ENCODE measurements around the gene GRAP. TPM values are rescaled to one million over a fixed set of nuclear protein-coding genes. Genes with fewer than 3 reads are reported as not detected.

The GRAP gene
- total and polyA plus RNA-seq, 7 experiments from 2014 or later = 31.9 to 162 (median 84.4) TPM

DNA sequence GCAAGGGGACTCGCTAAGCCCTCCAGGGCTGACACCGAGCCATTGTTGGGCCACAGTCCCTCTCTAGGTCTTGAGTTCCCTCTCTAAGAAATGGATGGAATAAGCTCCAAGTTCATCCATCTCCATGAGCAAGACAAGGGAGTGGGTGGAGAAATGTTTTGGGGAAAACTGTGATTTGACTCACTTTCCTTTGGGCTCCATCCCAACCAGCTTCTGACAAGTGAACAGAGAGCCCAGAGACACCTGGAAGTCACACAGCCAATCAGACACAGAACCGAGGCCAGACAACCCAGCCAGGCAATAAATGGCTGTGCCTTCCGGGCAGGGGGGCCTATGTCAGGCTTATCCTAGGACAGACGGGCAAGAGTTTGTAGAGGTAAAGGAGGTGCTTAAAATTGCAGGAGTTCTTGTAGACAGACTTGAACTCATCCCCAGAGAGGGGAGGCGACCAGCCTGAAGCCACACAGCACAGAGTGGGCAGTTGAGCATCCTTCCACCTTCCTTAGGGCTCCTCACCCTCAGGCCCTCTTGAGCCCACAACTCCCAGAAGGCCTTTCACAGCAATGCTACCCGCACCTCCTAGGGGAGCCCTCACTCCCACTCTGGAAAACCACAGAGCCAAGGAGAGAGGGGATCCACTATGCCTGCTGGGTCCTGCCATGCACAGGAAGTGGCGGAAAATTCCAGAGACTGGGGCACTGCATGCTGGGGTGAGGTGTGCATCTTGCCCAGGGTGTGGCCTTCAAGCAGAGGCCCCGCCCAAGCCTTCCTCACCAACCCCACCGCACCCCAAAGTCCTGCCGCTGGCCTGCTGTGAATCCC is 32.7 kb downstream of the GRAP start:
- CTCF ChIA-PET = interaction anchor here (1.0 kb wide), 1 partner anchor 53 kb away, joined by 3 read pairs; no protein-coding TSS in a partner anchor
- Mint-ChIP-seq H3K4me3 (no peak overlapping the region), H3K9me3 (no peaks in the 10 kb centered on the region), H3K27me3 (no peaks in the 10 kb centered on the region), H3K4me1 (peaks cover 0 to 25% (median 18%) of the 10 kb centered on the region in 7 donors), H3K27ac (peak overlapping the region in 3 of 9 donors; percentile 31 to 44 (median 42)), H3K36me3 (peaks cover 0 to 2% (median 0%) of the 10 kb centered on the region in 5 donors)
- no peak overlapping the region for H3K4me3 ChIP-seq (ENCODE audit: low read length)
- POLR2A ChIA-PET = interaction anchor here (1.3 kb wide), 1 partner anchor 10 kb away, joined by 5 read pairs; no protein-coding TSS in a partner anchor
- DNase-seq (peak in 1 of 9 donors; percentile 3), ATAC-seq (no peak)
- no peaks in the 10 kb centered on the region for H3K9me3 ChIP-seq (ENCODE audit: control insufficient read depth in 2 of 3, low read length in 3 of 3)
- no peak overlapping the region for H3K27ac ChIP-seq (ENCODE audit: low read depth, low read length)
- no peaks in the 10 kb centered on the region for H3K27me3 ChIP-seq (ENCODE audit: control insufficient read depth in 2 of 2, insufficient read depth in 2 of 2, low read length in 2 of 2)
- intact Hi-C loops (cut with micrococcal nuclease) = no loop called here
- H3K4me1 ChIP-seq (ENCODE audit: control insufficient read depth in 2 of 2, insufficient read depth in 2 of 2, low read length in 2 of 2) = no peaks in the 10 kb centered on the region
- H3K36me3 ChIP-seq (ENCODE audit: control insufficient read depth in 2 of 3, insufficient read depth in 3 of 3, low read length in 3 of 3) = peaks cover 0 to 8% (median 0%) of the 10 kb centered on the region in 3 experiments

DNA sequence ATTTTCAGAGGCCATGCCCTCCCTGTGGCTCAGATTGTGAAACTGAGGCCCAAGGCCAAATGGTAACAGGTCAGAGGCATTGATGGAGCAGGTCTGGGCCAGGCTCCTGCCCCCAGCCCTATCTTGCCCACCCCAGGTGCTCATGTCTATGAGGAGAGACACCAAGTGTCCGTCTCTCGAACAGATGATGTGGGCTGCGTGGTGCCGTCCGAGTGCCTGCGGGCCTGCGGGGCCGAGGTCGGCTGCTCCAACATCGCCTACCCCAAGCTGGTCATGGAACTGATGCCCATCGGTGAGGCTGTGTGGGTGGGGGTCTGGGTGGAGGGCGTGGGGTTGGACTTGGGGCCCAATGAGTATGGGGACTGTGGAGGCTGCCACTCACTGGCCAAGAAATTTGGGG is 33.5 kb downstream of the GRAP start:
- POLR2A ChIA-PET = interaction anchor here (1.3 kb wide), 1 partner anchor 11 kb away, joined by 5 read pairs; no protein-coding TSS in a partner anchor
- H3K27ac Mint-ChIP-seq = peak overlapping the region in 3 of 9 donors; percentile 21 to 69 (median 55)

DNA sequence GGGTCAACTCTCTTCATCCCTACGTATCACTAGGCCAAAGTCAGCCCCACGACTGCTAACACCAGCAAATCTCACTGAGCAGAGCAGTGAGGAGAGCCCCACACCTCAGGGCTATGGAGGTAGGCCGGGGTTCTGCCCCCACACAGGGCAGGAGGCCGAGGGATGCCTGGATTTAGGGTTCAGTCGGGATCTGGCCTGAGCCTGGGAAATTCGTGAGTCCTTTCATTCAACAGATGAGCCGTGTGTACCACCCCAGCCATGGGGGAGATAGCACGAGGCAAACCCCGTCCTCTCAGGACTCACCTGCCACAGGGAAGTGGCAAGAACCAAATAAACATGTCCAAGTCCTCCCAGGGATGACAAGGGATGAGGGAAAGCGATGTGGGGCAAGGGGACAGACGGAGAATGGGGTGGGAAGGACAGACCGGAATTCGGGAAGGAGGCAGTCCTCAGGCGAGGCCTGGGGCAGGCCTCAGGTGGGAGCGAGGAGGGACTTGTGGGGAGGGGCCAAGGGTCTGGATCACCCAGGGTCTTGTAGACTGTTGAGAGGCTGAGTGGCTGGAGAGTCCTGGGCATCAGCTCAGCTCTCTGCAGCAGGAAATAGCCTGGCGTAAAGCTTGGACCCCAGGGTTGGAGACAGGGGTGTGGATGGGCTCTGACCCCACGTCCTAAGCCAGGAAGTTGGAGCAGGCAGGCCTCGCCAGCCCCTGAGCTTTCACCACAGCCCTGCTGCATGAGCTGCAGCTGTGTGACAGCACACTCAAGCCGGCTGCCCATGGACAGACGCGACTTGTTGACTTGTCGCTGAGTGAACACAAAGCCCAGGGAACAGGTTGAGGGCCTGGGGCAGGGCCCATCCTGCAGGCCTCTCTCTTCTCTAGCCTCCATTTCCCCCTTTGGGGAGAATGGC is 34.3 kb downstream of the GRAP start:
- H3K27me3 Mint-ChIP-seq = peaks cover 0 to 10% (median 0%) of the 10 kb centered on the region in 5 donors
- ChIA-PET POLR2A (interaction anchor here (0.6 kb wide), 1 partner anchor 96 kb away, joined by 3 read pairs; no protein-coding TSS in a partner anchor), CTCF (interaction anchor here (0.9 to 1.0 kb wide), 2 partner anchors 12 to 52 kb away, joined by 3 read pairs; no protein-coding TSS in a partner anchor)
- H3K27ac Mint-ChIP-seq = peak overlapping the region in 3 of 9 donors; percentile 21 to 69 (median 55)
- ATAC-seq = no peak
- Histone ChIP-seq H3K27me3 (ENCODE audit: control insufficient read depth in 2 of 2, insufficient read depth in 2 of 2, low read length in 2 of 2) (no peaks in the 10 kb centered on the region), H3K36me3 (ENCODE audit: control insufficient read depth in 2 of 3, insufficient read depth in 3 of 3, low read length in 3 of 3) (no peaks in the 10 kb centered on the region), H3K4me3 (ENCODE audit: low read length) (no peak overlapping the region), H3K27ac (ENCODE audit: low read depth, low read length) (no peak overlapping the region), H3K9me3 (ENCODE audit: control insufficient read depth in 2 of 3, low read length in 3 of 3) (no peaks in the 10 kb centered on the region), H3K4me1 (ENCODE audit: control insufficient read depth in 2 of 2, insufficient read depth in 2 of 2, low read length in 2 of 2) (no peaks in the 10 kb centered on the region)
- intact Hi-C loops (cut with micrococcal nuclease) = no loop called here
- H3K36me3 Mint-ChIP-seq = no peaks in the 10 kb centered on the region
- H3K9me3 Mint-ChIP-seq = no peaks in the 10 kb centered on the region
- peak in 1 of 9 donors; percentile 6 for DNase-seq
- H3K4me1 Mint-ChIP-seq = peaks cover 0 to 18% (median 15%) of the 10 kb centered on the region in 7 donors
- H3K4me3 Mint-ChIP-seq = no peak overlapping the region

More for the DNA sequence above, 33.5 kb downstream of the GRAP start:
- ATAC-seq (no peak), DNase-seq (peak in 1 of 9 donors; percentile 1)
- no peaks in the 10 kb centered on the region for H3K9me3 ChIP-seq (ENCODE audit: control insufficient read depth in 2 of 3, low read length in 3 of 3)
- CTCF ChIA-PET = interaction anchor here (1.0 kb wide), 1 partner anchor 52 kb away, joined by 3 read pairs; no protein-coding TSS in a partner anchor
- no peak overlapping the region for H3K4me3 ChIP-seq (ENCODE audit: low read length)
- Mint-ChIP-seq H3K27me3 (peaks cover 0 to 2% (median 0%) of the 10 kb centered on the region in 5 donors), H3K9me3 (no peaks in the 10 kb centered on the region), H3K4me3 (no peak overlapping the region), H3K4me1 (peaks cover 0 to 21% (median 15%) of the 10 kb centered on the region in 7 donors), H3K36me3 (no peaks in the 10 kb centered on the region)
- no peaks in the 10 kb centered on the region for H3K27me3 ChIP-seq (ENCODE audit: control insufficient read depth in 2 of 2, insufficient read depth in 2 of 2, low read length in 2 of 2)
- intact Hi-C loops (cut with micrococcal nuclease) = no loop called here
- no peaks in the 10 kb centered on the region for H3K4me1 ChIP-seq (ENCODE audit: control insufficient read depth in 2 of 2, insufficient read depth in 2 of 2, low read length in 2 of 2)
- no peak overlapping the region for H3K27ac ChIP-seq (ENCODE audit: low read depth, low read length)
- peaks cover 0 to under 1% (median 0%) of the 10 kb centered on the region in 3 experiments for H3K36me3 ChIP-seq (ENCODE audit: control insufficient read depth in 2 of 3, insufficient read depth in 3 of 3, low read length in 3 of 3)

DNA sequence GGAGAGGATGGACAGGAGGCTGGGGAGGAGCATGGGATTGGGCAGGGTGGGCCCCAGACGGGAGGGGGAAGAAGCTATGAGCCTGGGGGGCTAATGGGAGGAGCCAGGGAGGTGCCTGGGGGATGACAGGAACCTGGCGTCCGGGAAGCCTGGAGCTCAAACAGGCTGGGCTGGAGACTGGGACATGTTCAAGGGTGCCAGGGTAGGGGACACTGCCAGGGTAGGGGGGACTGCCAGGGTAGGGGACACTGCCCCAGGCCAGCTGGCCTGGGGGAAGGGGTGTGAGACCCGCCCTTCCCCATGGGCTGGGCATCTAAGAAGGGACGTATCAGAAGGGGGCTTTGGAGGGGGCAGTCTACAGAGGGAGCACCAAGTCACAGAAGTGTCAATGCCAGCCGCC is 35.2 kb downstream of the GRAP start:
- peaks cover 0 to 11% (median 10%) of the 10 kb centered on the region in 7 donors for H3K4me1 Mint-ChIP-seq
- DNase-seq (peak in 1 of 9 donors; percentile 5), ATAC-seq (no peak)
- intact Hi-C loops (cut with micrococcal nuclease) = no loop called here
- no peaks in the 10 kb centered on the region for H3K36me3 Mint-ChIP-seq
- Histone ChIP-seq H3K27ac (ENCODE audit: low read depth, low read length) (no peak overlapping the region), H3K4me3 (ENCODE audit: low read length) (no peak overlapping the region), H3K36me3 (ENCODE audit: control insufficient read depth in 2 of 3, insufficient read depth in 3 of 3, low read length in 3 of 3) (no peaks in the 10 kb centered on the region), H3K4me1 (ENCODE audit: control insufficient read depth in 2 of 2, insufficient read depth in 2 of 2, low read length in 2 of 2) (no peaks in the 10 kb centered on the region), H3K9me3 (ENCODE audit: control insufficient read depth in 2 of 3, low read length in 3 of 3) (no peaks in the 10 kb centered on the region), H3K27me3 (ENCODE audit: control insufficient read depth in 2 of 2, insufficient read depth in 2 of 2, low read length in 2 of 2) (no peaks in the 10 kb centered on the region)
- ChIA-PET CTCF (interaction anchor here (0.9 to 1.0 kb wide), 3 partner anchors 11 to 51 kb away, joined by 3 read pairs; no protein-coding TSS in a partner anchor), POLR2A (interaction anchor here (0.8 kb wide), 1 partner anchor 9 kb away, joined by 4 read pairs; no protein-coding TSS in a partner anchor)
- no peak overlapping the region for H3K27ac Mint-ChIP-seq
- no peak overlapping the region for H3K4me3 Mint-ChIP-seq
- H3K9me3 Mint-ChIP-seq = no peaks in the 10 kb centered on the region
- peaks cover 0 to 13% (median 0%) of the 10 kb centered on the region in 5 donors for H3K27me3 Mint-ChIP-seq

DNA sequence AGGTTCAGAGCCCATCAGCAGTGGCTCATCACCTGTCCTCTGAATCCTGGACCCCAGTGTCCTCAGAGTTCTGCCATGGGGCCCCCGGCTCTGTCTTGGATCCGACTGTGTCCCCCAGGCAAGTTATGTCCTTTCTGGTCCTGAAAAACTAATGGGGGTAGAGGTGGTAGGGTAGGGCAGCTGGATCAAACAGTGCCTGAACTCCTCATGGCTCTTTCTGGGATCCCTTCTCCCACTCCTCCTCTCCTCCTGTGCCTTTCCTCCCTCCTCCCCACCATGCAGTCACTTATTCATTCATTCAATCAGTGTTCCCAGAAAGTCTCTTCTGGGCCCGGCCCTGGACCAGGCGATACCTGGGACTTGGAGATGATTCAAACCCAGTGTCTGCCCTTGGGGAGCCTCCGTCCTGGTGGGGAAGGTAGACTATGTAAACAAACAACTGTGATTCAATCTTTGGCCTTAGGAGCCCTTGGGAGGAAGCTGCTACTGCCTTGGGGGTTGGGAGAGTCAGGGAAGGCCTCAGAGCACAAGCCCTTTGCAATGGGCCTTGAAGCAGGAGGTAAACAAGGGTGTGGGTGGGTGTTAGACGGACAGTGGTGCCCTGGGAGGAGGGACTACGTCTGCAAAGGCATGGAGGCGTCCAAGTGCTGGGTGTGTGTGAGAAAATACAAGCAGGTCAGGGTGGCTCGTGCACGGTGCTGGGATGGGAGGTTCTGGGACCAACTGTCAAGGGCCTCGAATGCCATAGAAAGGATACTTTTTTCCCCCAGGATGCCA is 35.8 kb downstream of the GRAP start:
- Histone ChIP-seq H3K4me1 (ENCODE audit: control insufficient read depth in 2 of 2, insufficient read depth in 2 of 2, low read length in 2 of 2) (no peaks in the 10 kb centered on the region), H3K36me3 (ENCODE audit: control insufficient read depth in 2 of 3, insufficient read depth in 3 of 3, low read length in 3 of 3) (no peaks in the 10 kb centered on the region), H3K27ac (ENCODE audit: low read depth, low read length) (no peak overlapping the region), H3K4me3 (ENCODE audit: low read length) (no peak overlapping the region), H3K9me3 (ENCODE audit: control insufficient read depth in 2 of 3, low read length in 3 of 3) (no peaks in the 10 kb centered on the region), H3K27me3 (ENCODE audit: control insufficient read depth in 2 of 2, insufficient read depth in 2 of 2, low read length in 2 of 2) (no peaks in the 10 kb centered on the region)
- Mint-ChIP-seq H3K4me3 (no peak overlapping the region), H3K36me3 (no peaks in the 10 kb centered on the region), H3K27ac (peak overlapping the region in 2 of 9 donors; percentile 32 to 58), H3K9me3 (no peaks in the 10 kb centered on the region), H3K4me1 (peaks cover 0 to 10% (median 5%) of the 10 kb centered on the region in 7 donors), H3K27me3 (peaks cover 0 to 17% (median 0%) of the 10 kb centered on the region in 5 donors)
- CTCF ChIA-PET = interaction anchor here (0.9 to 1.0 kb wide), 2 partner anchors 11 to 50 kb away, joined by 3 read pairs; no protein-coding TSS in a partner anchor
- peak in 1 of 9 donors; percentile 6 for DNase-seq
- ATAC-seq = no peak
- POLR2A ChIA-PET = interaction anchor here (0.8 kb wide), 1 partner anchor 9 kb away, joined by 4 read pairs; no protein-coding TSS in a partner anchor
- intact Hi-C loops (cut with micrococcal nuclease) = no loop called here
